ENCODE measurements around the gene ABCF1.

DNA sequence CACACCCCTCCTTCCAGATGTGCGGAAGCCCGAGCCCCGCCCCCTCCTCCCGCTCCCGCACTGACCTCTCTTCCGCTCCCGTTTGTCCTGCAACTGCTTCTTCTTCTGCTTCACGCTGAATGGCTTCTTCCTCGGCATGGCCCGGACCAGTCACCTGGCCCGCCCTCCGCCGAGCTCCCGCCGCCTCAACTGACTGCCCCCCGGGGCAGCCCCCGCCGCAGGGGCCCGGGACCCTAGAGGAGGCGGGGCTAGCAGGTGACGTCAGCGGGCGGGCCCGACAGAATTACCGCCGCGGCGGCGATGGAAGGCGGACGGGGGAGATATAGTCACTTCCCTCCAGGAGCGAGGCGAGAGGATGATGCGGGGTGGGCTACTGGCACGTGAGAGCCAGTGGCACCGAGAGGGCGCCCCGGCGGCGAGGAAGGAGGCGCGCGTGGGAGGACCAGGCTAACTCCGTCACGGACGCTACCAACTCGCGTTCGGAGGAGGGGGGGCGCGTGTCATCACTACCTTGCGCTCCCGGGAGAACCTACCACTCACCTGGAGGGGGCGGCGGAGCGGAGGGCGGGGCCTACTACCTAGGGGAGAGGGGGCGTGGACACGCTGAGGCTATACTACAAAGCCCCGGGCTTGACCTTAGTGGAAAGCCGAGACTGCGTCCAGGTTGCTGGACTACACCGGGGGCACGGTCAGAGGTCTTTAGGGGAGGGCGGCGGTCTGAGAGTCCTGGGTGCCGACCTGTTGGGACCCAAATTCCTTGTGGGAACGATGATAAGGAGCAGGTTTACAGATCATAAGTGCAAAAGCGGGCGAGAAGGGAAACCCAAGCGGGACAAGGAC, 15.0 kb upstream of the ABCF1 start, which contains the start of gene GNL1:
- TF ChIP-seq POLR2AphosphoS5 (IDR thresholded peaks at IDR 0.05; ENCODE audit: low read depth, low read length), result peak; percentile 38
- TF ChIP-seq, protein P1, sequence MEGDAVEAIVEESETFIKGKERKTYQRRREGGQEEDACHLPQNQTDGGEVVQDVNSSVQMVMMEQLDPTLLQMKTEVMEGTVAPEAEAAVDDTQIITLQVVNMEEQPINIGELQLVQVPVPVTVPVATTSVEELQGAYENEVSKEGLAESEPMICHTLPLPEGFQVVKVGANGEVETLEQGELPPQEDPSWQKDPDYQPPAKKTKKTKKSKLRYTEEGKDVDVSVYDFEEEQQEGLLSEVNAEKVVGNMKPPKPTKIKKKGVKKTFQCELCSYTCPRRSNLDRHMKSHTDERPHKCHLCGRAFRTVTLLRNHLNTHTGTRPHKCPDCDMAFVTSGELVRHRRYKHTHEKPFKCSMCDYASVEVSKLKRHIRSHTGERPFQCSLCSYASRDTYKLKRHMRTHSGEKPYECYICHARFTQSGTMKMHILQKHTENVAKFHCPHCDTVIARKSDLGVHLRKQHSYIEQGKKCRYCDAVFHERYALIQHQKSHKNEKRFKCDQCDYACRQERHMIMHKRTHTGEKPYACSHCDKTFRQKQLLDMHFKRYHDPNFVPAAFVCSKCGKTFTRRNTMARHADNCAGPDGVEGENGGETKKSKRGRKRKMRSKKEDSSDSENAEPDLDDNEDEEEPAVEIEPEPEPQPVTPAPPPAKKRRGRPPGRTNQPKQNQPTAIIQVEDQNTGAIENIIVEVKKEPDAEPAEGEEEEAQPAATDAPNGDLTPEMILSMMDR (IDR thresholded peaks at IDR 0.05), result no peak
